Mucosa of descending colon (tissue), 3 donors: ENCODE data around the gene GET3. TPM values are rescaled to one million over a fixed set of nuclear protein-coding genes. Genes with fewer than 3 reads are reported as not detected.
A peak's percentile ranks its signal among the peaks of the same experiment; 100 is the strongest.

Experiments
- ATAC-seq: fragments of 200-7000 bp; cut with Tn5 transposase; one replicate; pipeline ENCODE4 v1.9.1; 2020; ENCODE audit warnings: mild to moderate bottlenecking, moderate library complexity
- DNase-seq, 3 donors: peaks; one replicate each; pipeline ENCODE4 v3.0.0-alpha.2; 2020
- H3K36me3 ChIP-seq: fragments of 200-600 bp; one replicate; pipeline ENCODE4 v1.8.0; 2021; ENCODE audit warnings: low read depth, mild to moderate bottlenecking
- H3K4me1 ChIP-seq: fragments of 200-600 bp; one replicate; pipeline ENCODE4 v1.8.0; 2021; ENCODE audit warnings: low read depth, mild to moderate bottlenecking
- H3K4me3 ChIP-seq: fragments of 200-600 bp; one replicate; pipeline ENCODE4 v1.8.0; 2021; ENCODE audit warnings: mild to moderate bottlenecking
- H3K9me3 ChIP-seq: fragments of 200-600 bp; one replicate; pipeline ENCODE4 v1.8.0; 2021; ENCODE audit warnings: mild to moderate bottlenecking
- intact Hi-C, 2 donors: fragments of 100-400 bp; cut with DNase I in 1 of 2; cut with micrococcal nuclease in 1 of 2; formaldehyde crosslinking; loops; one replicate each; pipeline versions ENCODE4 v1.11.0 to v1.11.1; 2022; cut with DNase I, micrococcal nuclease
- total RNA-seq, 3 donors: library from RNA; stranded (reverse); fragmentation: NEBNext Ultra II Directional in 2 of 3; extraction: Animal tissue kit (Norgen Biotek cat#: 25700) in 2 of 3; gene quantifications; one replicate each; pipeline versions ENCODE4 v1.2.1 to v1.2.4, GENCODE V29; 2021 to 2023
- TF ChIP-seq, protein P1 (sequence below): fragments of 200-600 bp; IDR thresholded peaks from one replicate; pipeline ENCODE4 v1.8.0; 2022; ENCODE audit warnings: antibody characterized with exemption, mild to moderate bottlenecking
- donor health status: DM: no; HTN: no; CAD: no; lungs with moderate emphysema.
- donor health status: DM: no; HTN: no; CAD: no.
- donor health status: DM: no; HTN: yes; CAD: no.

The GET3 gene
- total RNA-seq, 3 donors from 2014 or later, result 44.8 to 70.5 (median 50.0) TPM

- intact Hi-C loops, result no loop called here
- peak in 1 of 3 donors; percentile 50 for DNase-seq
- peak; percentile 44 for ATAC-seq
- TF ChIP-seq, protein P1, sequence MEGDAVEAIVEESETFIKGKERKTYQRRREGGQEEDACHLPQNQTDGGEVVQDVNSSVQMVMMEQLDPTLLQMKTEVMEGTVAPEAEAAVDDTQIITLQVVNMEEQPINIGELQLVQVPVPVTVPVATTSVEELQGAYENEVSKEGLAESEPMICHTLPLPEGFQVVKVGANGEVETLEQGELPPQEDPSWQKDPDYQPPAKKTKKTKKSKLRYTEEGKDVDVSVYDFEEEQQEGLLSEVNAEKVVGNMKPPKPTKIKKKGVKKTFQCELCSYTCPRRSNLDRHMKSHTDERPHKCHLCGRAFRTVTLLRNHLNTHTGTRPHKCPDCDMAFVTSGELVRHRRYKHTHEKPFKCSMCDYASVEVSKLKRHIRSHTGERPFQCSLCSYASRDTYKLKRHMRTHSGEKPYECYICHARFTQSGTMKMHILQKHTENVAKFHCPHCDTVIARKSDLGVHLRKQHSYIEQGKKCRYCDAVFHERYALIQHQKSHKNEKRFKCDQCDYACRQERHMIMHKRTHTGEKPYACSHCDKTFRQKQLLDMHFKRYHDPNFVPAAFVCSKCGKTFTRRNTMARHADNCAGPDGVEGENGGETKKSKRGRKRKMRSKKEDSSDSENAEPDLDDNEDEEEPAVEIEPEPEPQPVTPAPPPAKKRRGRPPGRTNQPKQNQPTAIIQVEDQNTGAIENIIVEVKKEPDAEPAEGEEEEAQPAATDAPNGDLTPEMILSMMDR, result no peak
- peaks cover 13% of the 10 kb centered on the region for H3K4me1 ChIP-seq
- no peaks in the 10 kb centered on the region for H3K36me3 ChIP-seq
- H3K9me3 ChIP-seq, result no peaks in the 10 kb centered on the region
- no peak within 1 kb of the TSS for H3K4me3 ChIP-seq
These were observed 14.3 kb downstream of the GET3 start, which contains the start of gene BEST2 for GRCh38 chr19:12751635-12752034. BEST2 (plus strand) TSS chr19:12751791; CDS start chr19:12752593, 802 bp downstream.

DNA sequence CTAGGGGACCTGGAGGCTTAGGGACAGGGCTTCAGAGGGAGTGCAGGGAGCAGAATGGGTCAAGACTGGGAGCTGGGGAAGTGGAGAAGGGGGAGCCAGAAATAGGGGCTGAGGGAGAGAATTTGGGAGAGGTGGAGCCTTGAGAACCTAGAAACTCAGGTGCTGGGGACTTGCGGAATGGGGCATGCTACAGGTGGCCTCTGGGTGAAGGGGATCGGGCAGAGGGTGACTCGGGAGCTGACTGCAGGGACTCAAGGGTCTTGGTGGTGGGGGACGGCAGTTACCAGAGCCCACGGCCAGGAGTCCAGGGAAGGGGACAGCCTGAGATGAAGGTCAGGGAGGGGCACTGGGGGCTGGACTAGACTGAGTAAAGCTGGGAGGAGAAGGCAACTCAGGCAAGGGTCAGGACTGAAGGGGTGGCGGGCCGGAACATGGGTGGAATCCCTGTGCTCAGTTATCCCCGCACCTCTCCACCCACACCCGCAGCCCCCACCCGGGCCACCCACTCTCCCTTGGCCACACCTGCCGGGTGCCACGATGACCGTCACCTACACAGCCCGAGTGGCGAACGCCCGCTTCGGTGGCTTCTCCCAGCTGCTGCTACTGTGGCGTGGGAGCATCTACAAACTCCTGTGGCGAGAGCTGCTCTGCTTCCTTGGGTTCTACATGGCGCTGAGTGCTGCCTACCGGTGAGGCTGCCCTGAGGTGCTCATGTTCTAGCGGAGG, 14.9 kb downstream of the GET3 start:
- Histone ChIP-seq H3K4me3 (no peak overlapping the region), H3K4me1 (peaks cover 14% of the 10 kb centered on the region), H3K9me3 (no peaks in the 10 kb centered on the region), H3K36me3 (no peaks in the 10 kb centered on the region)
- DNase-seq (no peak), ATAC-seq (no peak)
- TF ChIP-seq, protein P1, result no peak
- intact Hi-C loops, result no loop called here

DNA sequence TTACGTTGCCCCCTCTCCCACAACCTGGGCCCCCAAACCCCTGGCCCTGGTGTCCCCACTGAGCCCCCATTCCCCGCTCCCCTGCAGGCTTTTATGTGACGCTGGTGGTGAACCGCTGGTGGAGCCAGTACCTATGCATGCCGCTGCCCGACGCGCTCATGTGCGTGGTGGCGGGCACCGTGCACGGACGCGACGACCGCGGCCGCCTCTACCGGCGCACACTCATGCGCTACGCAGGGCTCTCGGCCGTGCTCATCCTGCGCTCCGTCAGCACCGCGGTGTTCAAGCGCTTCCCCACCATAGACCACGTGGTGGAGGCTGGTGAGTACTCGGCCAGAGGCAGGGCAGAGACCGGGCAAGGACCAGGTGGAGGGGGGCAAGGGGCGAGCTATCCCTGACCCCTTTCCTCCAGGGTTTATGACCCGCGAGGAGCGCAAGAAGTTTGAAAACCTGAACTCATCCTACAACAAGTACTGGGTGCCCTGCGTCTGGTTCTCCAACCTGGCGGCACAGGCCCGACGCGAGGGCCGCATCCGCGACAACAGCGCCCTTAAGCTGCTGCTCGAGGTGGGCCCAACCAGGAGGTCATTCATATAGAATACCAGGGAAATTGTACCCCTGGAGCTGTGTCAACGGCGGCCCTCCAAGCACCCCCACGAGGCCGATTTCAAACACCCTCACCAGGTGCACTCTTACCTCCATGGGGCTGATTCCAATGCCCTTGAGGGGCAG, 17.3 kb downstream of the GET3 start:
- peaks cover 19% of the 10 kb centered on the region for H3K4me1 ChIP-seq
- intact Hi-C loops, result loop anchor here in 1 of 2 donors (5.0 kb wide), 1 partner anchor 47 kb away; no protein-coding TSS in a partner anchor
- TF ChIP-seq, protein P1, result no peak
- ATAC-seq (no peak), DNase-seq (no peak)
- no peaks in the 10 kb centered on the region for H3K9me3 ChIP-seq
- H3K36me3 ChIP-seq, result no peaks in the 10 kb centered on the region
- no peak overlapping the region for H3K4me3 ChIP-seq

DNA sequence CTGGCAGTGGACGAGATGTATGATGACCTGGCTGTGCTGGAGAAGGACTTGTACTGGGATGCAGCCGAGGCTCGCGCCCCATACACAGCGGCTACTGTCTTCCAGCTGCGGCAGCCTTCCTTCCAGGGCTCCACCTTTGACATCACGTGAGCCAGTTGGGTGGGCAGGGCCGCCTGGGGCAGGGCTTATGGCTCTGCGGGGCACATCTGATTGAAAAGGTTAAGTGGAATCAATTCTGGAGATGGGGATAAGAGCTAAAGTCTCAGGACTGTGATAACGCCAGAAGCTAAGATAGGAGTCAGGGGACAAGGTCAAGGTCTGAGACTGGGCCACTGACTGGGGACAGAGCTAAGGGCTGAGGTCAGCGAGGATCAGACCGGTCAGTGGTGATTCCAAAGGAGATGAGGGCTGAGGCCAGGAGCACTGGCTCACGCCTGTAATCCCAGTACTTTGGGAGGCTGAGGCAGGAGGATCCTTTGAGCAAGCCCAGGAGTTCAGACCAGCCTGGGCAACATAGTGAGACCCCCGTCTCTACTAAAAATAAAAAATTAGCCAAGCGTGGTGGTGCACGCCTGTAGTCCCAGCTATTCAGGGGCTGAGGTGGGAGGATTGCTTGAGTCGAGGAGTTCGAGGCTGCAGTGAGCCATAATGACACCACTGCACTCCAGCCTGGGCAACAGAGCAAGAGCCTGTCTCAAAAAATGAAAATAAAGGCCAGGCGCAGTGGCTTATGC, 19.0 kb downstream of the GET3 start:
- DNase-seq, result no peak
- TF ChIP-seq, protein P1, result no peak
- Histone ChIP-seq H3K36me3 (no peaks in the 10 kb centered on the region), H3K4me1 (peaks cover 7% of the 10 kb centered on the region), H3K9me3 (no peaks in the 10 kb centered on the region), H3K4me3 (no peak overlapping the region)
- ATAC-seq, result no peak
- intact Hi-C loops, result loop anchor here in 1 of 2 donors (5.0 kb wide), 1 partner anchor 49 kb away; no protein-coding TSS in a partner anchor

DNA sequence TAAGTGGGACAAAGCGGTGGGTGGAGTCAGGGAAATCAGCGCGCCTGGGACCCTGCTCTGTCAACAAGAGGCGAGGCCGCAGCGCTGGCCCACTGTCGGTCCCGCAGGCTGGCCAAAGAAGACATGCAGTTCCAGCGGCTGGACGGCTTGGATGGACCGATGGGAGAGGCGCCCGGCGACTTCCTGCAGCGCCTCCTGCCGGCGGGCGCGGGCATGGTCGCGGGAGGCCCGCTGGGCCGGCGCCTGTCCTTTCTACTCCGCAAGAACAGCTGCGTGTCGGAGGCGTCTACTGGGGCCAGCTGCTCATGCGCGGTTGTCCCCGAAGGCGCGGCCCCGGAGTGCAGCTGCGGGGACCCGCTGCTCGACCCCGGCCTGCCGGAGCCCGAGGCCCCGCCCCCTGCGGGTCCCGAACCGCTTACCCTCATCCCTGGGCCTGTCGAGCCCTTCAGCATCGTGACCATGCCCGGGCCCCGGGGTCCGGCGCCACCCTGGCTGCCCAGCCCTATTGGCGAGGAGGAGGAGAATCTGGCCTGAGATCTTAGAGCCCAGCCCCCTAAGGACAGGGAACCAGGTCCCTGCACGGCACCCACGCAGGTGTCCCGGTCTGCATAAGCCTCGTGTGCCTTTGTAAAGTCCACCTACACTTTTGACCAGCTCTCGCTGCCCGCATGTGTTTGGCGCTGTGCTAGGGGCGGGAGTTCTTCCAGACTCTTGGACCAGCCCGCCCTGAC, 20.4 kb downstream of the GET3 start:
- H3K36me3 ChIP-seq, result no peaks in the 10 kb centered on the region
- no peaks in the 10 kb centered on the region for H3K9me3 ChIP-seq
- no peak overlapping the region for H3K4me3 ChIP-seq
- peaks cover 7% of the 10 kb centered on the region for H3K4me1 ChIP-seq
- ATAC-seq (peak; percentile 96), DNase-seq (peak; percentile 76 to 81 (median 79))
- intact Hi-C loops, result loop anchor here in 1 of 2 donors (5.0 kb wide), 1 partner anchor 50 kb away; no protein-coding TSS in a partner anchor
- TF ChIP-seq, protein P1, result peak; percentile 92
